ENCODE data around the gene DCAF8L2. TPM values are rescaled to one million over a fixed set of nuclear protein-coding genes. Genes with fewer than 3 reads are reported as not detected.

Gene DCAF8L2
- polyA plus RNA-seq, 3 donors, result not detected

GRCh38 chrX:27796640-27797257 lies 206.6 kb downstream of the DCAF8L2 start:
- 44 to 66% (median 62%) methylated on average over 6 of the region's 6 CpGs for WGBS, 3 donors
- no peak overlapping the region for H3K27ac ChIP-seq (ENCODE audit: low read depth, low read length)

- H3K27ac ChIP-seq (ENCODE audit: low read depth, low read length), result no peak overlapping the region
- 32 to 68% (median 55%) methylated on average over 1 of the region's 1 CpG for WGBS, 3 donors
These were observed 207.4 kb downstream of the DCAF8L2 start for GRCh38 chrX:27797575-27797974.

Other genes starting within 250 kb of the DCAF8L2 start
- not detected for gene PPP4R3C, start 127.0 kb upstream of the DCAF8L2 start, polyA plus RNA-seq
- not detected for gene MAGEB10, start 217.6 kb downstream of the DCAF8L2 start, polyA plus RNA-seq

All from adipose tissue (tissue), 3 donors.